Endothelial cell of umbilical vein (primary cell): Measurements from ENCODE around the gene BAX. TPM values are rescaled to one million over a fixed set of nuclear protein-coding genes. Genes with fewer than 3 reads are reported as not detected.

ENCODE experiments used
- BruUV-seq: library from RNA; stranded (reverse); fragments of 400-500 nt; replicated peaks from 2 replicates; lab custom pipeline; 2021; lab: Mats Ljungman, UMichigan
- CTCF ChIA-PET: fragments of 300-600, 350-600 bp; sonication (Branson Sonifier 250); formaldehyde crosslinking; loops from one replicate; lab custom pipeline; 2021; ENCODE audit warnings: antibody characterized with exemption, inconsistent platforms; lab: Charles Lee
- POLR2A ChIA-PET: fragments of 300-600, 350-600 bp; sonication (Branson Sonifier 250); formaldehyde crosslinking; loops from one replicate; lab custom pipeline; 2021; ENCODE audit warnings: antibody characterized with exemption, inconsistent platforms; lab: Charles Lee
- DNase-seq: peaks from one replicate; pipeline ENCODE4 v3.0.0-alpha.2; 2011; ENCODE audit warnings: low read depth, low spot score
- FAIRE-seq: peaks from 2 replicates; lab custom pipeline; 2011; peaks lifted over from hg19 to GRCh38; lab: Jason Lieb, UNC
- H2AFZ ChIP-seq: 2 replicates; pipeline ENCODE4 v1.6.0; 2012; ENCODE audit warnings: low read depth, low read length, control low read depth, inconsistent platforms
- H3K27ac ChIP-seq: 2 replicates; pipeline ENCODE4 v1.5.1; 2011; ENCODE audit warnings: low read depth, mild to moderate bottlenecking, control low read depth, low read length, moderate library complexity; ENCODE audit not compliant: insufficient read depth
- H3K27me3 ChIP-seq, 2 experiments: 2 replicates each; pipeline versions ENCODE4 v1.6.0 to v1.6.1; 2011; ENCODE audit warnings: low read length in 2 of 2, mixed read lengths in 1 of 2; ENCODE audit not compliant: control insufficient read depth in 2 of 2, insufficient read depth in 2 of 2
- H3K36me3 ChIP-seq, 2 experiments: 2 replicates in 1 of 2; 3 replicates in 1 of 2; pipeline ENCODE4 v1.5.1; 2011; ENCODE audit warnings: low read length in 2 of 2, mild to moderate bottlenecking in 1 of 2, moderate library complexity in 1 of 2; ENCODE audit not compliant: control insufficient read depth in 2 of 2, insufficient read depth in 2 of 2; ENCODE audit errors: extremely low read depth in 1 of 2
- H3K4me1 ChIP-seq: 3 replicates; pipeline ENCODE4 v1.5.1; 2011; ENCODE audit warnings: mild to moderate bottlenecking, low read length; ENCODE audit not compliant: control insufficient read depth, insufficient read depth; ENCODE audit errors: extremely low read depth
- H3K4me2 ChIP-seq: 2 replicates; pipeline ENCODE4 v1.6.1; 2011; ENCODE audit warnings: low read length, control low read depth, mixed read lengths; ENCODE audit not compliant: insufficient read depth
- H3K4me3 ChIP-seq, 3 experiments: fragments of 200-600 bp in 1 of 3; sonication (generic), shearing (Covaris generic) in 1 of 3; replicated peaks in 1 of 3; 2 replicates each; pipeline ENCODE4 v1.5.1; 2011 to 2016; ENCODE audit warnings: control low read depth in 3 of 3, low read length in 3 of 3, mild to moderate bottlenecking in 2 of 3, inconsistent platforms in 1 of 3, low read depth in 1 of 3, moderate library complexity in 1 of 3; ENCODE audit not compliant: insufficient read depth in 1 of 3
- H3K79me2 ChIP-seq: 2 replicates; pipeline ENCODE4 v1.6.0; 2012; ENCODE audit warnings: low read length, inconsistent platforms; ENCODE audit not compliant: control insufficient read depth, insufficient read depth
- H3K9ac ChIP-seq: replicated peaks from 2 replicates; pipeline ENCODE3; 2011; ENCODE audit warnings: low read length, control low read depth; ENCODE audit not compliant: insufficient read depth; ENCODE audit errors: extremely low read depth
- H3K9me1 ChIP-seq: replicated peaks from 3 replicates; pipeline ENCODE4 v1.6.0; 2011; ENCODE audit warnings: mild to moderate bottlenecking, low read length; ENCODE audit not compliant: control insufficient read depth, insufficient read depth; ENCODE audit errors: extremely low read depth
- H3K9me3 ChIP-seq: replicated peaks from 2 replicates; pipeline ENCODE4 v1.5.1; 2012; ENCODE audit warnings: low read length, inconsistent platforms; ENCODE audit not compliant: control insufficient read depth, insufficient read depth
- H4K20me1 ChIP-seq: replicated peaks from 2 replicates; pipeline ENCODE3; 2011; ENCODE audit warnings: mild to moderate bottlenecking, low read length; ENCODE audit not compliant: control insufficient read depth, insufficient read depth; ENCODE audit errors: extremely low read depth
- EZH2 ChIP-seq: IDR thresholded peaks from 2 replicates; pipeline ENCODE4 v1.6.1; 2012; ENCODE audit warnings: borderline replicate concordance, low read depth, mild to moderate bottlenecking, moderate library complexity, low read length, inconsistent platforms; ENCODE audit not compliant: severe bottlenecking
- JUN ChIP-seq: IDR thresholded peaks from 2 replicates; pipeline ENCODE4 v1.6.1; 2011; ENCODE audit warnings: borderline replicate concordance, low read depth; ENCODE audit not compliant: insufficient read length, insufficient read depth
- POLR2A ChIP-seq: IDR thresholded peaks from 2 replicates; pipeline ENCODE4 v1.6.1; 2012; ENCODE audit warnings: low read depth, mild to moderate bottlenecking, control low read depth, low read length
- dilution Hi-C: fragments of 300-500 bp; cut with MboI; formaldehyde crosslinking; loops from one replicate; pipeline ENCODE4 v1.15.0; 2019; ENCODE audit warnings: low sequenced_read_pairs; ENCODE audit not compliant: extremely low pct_ligation_motif_present
- intact Hi-C: fragments of 100-400 bp; cut with micrococcal nuclease; formaldehyde crosslinking; loops from one replicate; pipeline ENCODE4 v1.10.0; 2022
- polyA plus RNA-seq, 4 experiments: library from polyadenylated mRNA; depleted of rRNA in 3 of 4; stranded (reverse) in 3 of 4; unstranded in 1 of 4; fragments of >200 nt; gene quantifications; 2 replicates each; pipeline versions ENCODE4 v1.2.1 to v1.2.3, GENCODE V29; 2011 to 2012; ENCODE audit warnings: missing spikeins in 1 of 4
- total RNA-seq: library from RNA; stranded (reverse); gene quantifications from 2 replicates; pipeline ENCODE4 v1.2.3, GENCODE V29; 2021
- TF ChIP-seq, protein P1 (sequence below), 2 donors: IDR thresholded peaks; 1 replicate in 1 of 2; 2 replicates in 1 of 2; pipeline ENCODE4 v1.5.1; 2011; ENCODE audit warnings: low read length in 2 of 2, mild to moderate bottlenecking in 2 of 2, moderate library complexity in 2 of 2, control low read depth in 1 of 2, inconsistent platforms in 1 of 2, low read depth in 1 of 2; ENCODE audit not compliant: insufficient read depth in 1 of 2; ENCODE audit errors: extremely low read depth in 1 of 2

BAX gene
- total and polyA plus RNA-seq, 2 donors (not counting 3 experiments of a cell fraction or from before 2014, with no cell fraction given), result 267 to 283 TPM

DNA sequence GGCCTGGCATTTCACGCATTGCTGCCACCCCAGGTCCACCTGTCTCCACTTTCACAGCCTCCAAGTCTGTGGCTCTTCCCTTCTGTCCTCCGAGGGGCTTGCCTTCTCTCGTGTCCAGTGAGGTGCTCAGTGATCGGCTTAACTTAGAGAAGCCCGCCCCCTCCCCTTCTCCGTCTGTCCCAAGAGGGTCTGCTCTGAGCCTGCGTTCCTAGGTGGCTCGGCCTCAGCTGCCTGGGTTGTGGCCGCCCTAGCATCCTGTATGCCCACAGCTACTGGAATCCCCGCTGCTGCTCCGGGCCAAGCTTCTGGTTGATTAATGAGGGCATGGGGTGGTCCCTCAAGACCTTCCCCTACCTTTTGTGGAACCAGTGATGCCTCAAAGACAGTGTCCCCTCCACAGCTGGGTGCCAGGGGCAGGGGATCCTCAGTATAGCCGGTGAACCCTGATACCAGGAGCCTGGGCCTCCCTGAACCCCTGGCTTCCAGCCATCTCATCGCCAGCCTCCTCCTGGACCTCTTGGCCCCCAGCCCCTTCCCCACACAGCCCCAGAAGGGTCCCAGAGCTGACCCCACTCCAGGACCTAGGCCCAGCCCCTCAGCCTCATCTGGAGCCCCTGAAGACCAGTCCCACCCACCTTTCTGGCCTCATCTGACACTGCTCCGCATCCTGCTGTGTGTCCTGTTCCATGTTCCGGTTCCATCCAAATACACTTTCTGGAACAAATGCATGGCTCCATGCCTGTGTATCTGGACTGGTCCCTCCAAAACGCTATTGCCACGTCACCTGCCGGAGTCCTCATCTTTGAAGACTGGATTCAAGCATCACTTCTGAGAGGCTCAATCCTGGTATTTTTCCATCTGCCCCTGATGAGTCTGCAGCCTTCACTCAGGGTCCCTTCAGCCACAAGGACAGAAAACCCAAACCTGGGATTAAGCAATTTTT, 31.9 kb upstream of the BAX start:
- dilution Hi-C loops, result no loop called here
- Histone ChIP-seq H3K27me3 (no peaks in the 10 kb centered on the region), H3K9me3 (no peaks in the 10 kb centered on the region), H3K4me1 (peaks cover 2% of the 10 kb centered on the region), H3K27ac (no peak overlapping the region), H4K20me1 (no peaks in the 10 kb centered on the region), H3K36me3 (peaks cover 2 to 31% of the 10 kb centered on the region in 2 experiments), H2AFZ (no peak overlapping the region), H3K4me3 (no peak overlapping the region), H3K9me1 (no peaks in the 10 kb centered on the region), H3K4me2 (no peak overlapping the region), H3K79me2 (no peaks in the 10 kb centered on the region), H3K9ac (no peak overlapping the region)
- no peak for TF ChIP-seq JUN
- no peak for TF ChIP-seq EZH2
- TF ChIP-seq, protein P1, sequence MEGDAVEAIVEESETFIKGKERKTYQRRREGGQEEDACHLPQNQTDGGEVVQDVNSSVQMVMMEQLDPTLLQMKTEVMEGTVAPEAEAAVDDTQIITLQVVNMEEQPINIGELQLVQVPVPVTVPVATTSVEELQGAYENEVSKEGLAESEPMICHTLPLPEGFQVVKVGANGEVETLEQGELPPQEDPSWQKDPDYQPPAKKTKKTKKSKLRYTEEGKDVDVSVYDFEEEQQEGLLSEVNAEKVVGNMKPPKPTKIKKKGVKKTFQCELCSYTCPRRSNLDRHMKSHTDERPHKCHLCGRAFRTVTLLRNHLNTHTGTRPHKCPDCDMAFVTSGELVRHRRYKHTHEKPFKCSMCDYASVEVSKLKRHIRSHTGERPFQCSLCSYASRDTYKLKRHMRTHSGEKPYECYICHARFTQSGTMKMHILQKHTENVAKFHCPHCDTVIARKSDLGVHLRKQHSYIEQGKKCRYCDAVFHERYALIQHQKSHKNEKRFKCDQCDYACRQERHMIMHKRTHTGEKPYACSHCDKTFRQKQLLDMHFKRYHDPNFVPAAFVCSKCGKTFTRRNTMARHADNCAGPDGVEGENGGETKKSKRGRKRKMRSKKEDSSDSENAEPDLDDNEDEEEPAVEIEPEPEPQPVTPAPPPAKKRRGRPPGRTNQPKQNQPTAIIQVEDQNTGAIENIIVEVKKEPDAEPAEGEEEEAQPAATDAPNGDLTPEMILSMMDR (IDR thresholded peaks at IDR 0.05; ENCODE audit: extremely low read depth in 1 of 2, insufficient read depth in 1 of 2, low read depth in 1 of 2, low read length in 2 of 2), result no peak
- TF ChIP-seq POLR2A, result no peak
- no peak for DNase-seq
- FAIRE-seq, result no peak
- intact Hi-C loops, result no loop called here
- CTCF ChIA-PET, result no interaction called here
- POLR2A ChIA-PET, result no interaction called here
- TSS peak; percentile 85 for BruUV-seq
